ENCODE data around the gene TCF3.

GRCh38 chr19:1650650-1651567 lies 1.5 kb downstream of the TCF3 start:
- no peak for TF ChIP-seq GATA2 (IDR thresholded peaks at IDR 0.05; ENCODE audit: low read depth, low read length)
- no peak for TF ChIP-seq GATA3 (IDR thresholded peaks at IDR 0.05; ENCODE audit: low read depth, low read length)

All from SH-SY5Y (cell line).